IMR-90 (cell line): ENCODE measurements around the gene PRCP. TPM values are rescaled to one million over a fixed set of nuclear protein-coding genes. Genes with fewer than 3 reads are reported as not detected.

Source experiments
- ATAC-seq: fragments of 200-7000 bp; cut with Tn5 transposase; 2 replicates; pipeline ENCODE4 v1.9.1; 2020; ENCODE audit warnings: low read depth, mild to moderate bottlenecking, moderate library complexity
- BruUV-seq: library from RNA; stranded (reverse); fragments of 400-500 nt; replicated peaks from 2 replicates; lab custom pipeline; 2021; lab: Mats Ljungman, UMichigan
- CTCF ChIA-PET: fragments of 300-600 bp; formaldehyde crosslinking; extraction: SDS; loops from one replicate; lab custom pipeline; 2021; ENCODE audit warnings: antibody characterized with exemption; lab: Yijun Ruan, JAX
- POLR2A ChIA-PET: fragments of 300-600 bp; sonication (Branson Sonifier 250); formaldehyde crosslinking; loops from one replicate; lab custom pipeline; 2022; ENCODE audit warnings: antibody characterized with exemption; ENCODE audit not compliant: unreplicated experiment; lab: Charles Lee
- DNase-seq: peaks from one replicate; pipeline ENCODE4 v3.0.0; 2013
- H2AFZ ChIP-seq: replicated peaks from 2 replicates; pipeline ENCODE3; 2013; ENCODE audit warnings: low read length, mild to moderate bottlenecking; ENCODE audit not compliant: poor library complexity
- H2AK5ac ChIP-seq: 2 replicates; pipeline ENCODE4 v1.6.1; 2013; ENCODE audit warnings: low read depth, low read length, inconsistent platforms
- H2AK9ac ChIP-seq: replicated peaks from 2 replicates; pipeline ENCODE3; 2013; ENCODE audit warnings: mild to moderate bottlenecking, low read depth, low read length, moderate library complexity; ENCODE audit not compliant: poor library complexity
- H2BK120ac ChIP-seq: 2 replicates; pipeline ENCODE4 v1.6.1; 2013; ENCODE audit warnings: low read depth, low read length, inconsistent platforms
- H2BK15ac ChIP-seq: 3 replicates; pipeline ENCODE4 v1.6.1; 2013; ENCODE audit warnings: low read depth, low read length, inconsistent platforms
- H2BK20ac ChIP-seq: 2 replicates; pipeline ENCODE4 v1.6.1; 2013; ENCODE audit warnings: low read depth, mild to moderate bottlenecking, inconsistent platforms, low read length, moderate library complexity
- H2BK5ac ChIP-seq: 2 replicates; pipeline ENCODE4 v1.6.1; 2013; ENCODE audit warnings: mild to moderate bottlenecking, low read depth, low read length, inconsistent platforms; ENCODE audit not compliant: poor library complexity, severe bottlenecking
- H3K14ac ChIP-seq: replicated peaks from 2 replicates; pipeline ENCODE4 v1.6.1; 2013; ENCODE audit warnings: low read depth, low read length, inconsistent platforms
- H3K18ac ChIP-seq: 2 replicates; pipeline ENCODE4 v1.6.1; 2013; ENCODE audit warnings: low read depth, low read length, control low read depth
- H3K23ac ChIP-seq: 2 replicates; pipeline ENCODE4 v1.6.1; 2013; ENCODE audit warnings: low read depth, low read length, inconsistent platforms
- H3K27ac ChIP-seq: 2 replicates; pipeline ENCODE4 v1.5.1; 2013; ENCODE audit warnings: mild to moderate bottlenecking, control low read depth, low read length; ENCODE audit not compliant: insufficient read depth
- H3K27me3 ChIP-seq: 2 replicates; pipeline ENCODE4 v1.6.1; 2013; ENCODE audit warnings: low read length; ENCODE audit not compliant: control insufficient read depth, insufficient read depth
- H3K36me3 ChIP-seq: 2 replicates; pipeline ENCODE4 v1.6.1; 2013; ENCODE audit warnings: low read length, mixed read lengths; ENCODE audit not compliant: control insufficient read depth, insufficient read depth
- H3K4ac ChIP-seq: 2 replicates; pipeline ENCODE4 v1.6.1; 2013; ENCODE audit warnings: low read depth, low read length, inconsistent platforms
- H3K4me1 ChIP-seq: 2 replicates; pipeline ENCODE4 v1.6.1; 2013; ENCODE audit warnings: low read length, mixed read lengths; ENCODE audit not compliant: control insufficient read depth, insufficient read depth
- H3K4me2 ChIP-seq: 2 replicates; pipeline ENCODE4 v1.6.1; 2013; ENCODE audit warnings: low read depth, mild to moderate bottlenecking, control low read depth, low read length, moderate library complexity
- H3K4me3 ChIP-seq: 2 replicates; pipeline ENCODE4 v1.5.1; 2013; ENCODE audit warnings: low read depth, mild to moderate bottlenecking, control low read depth, low read length, moderate library complexity; ENCODE audit not compliant: insufficient read depth
- H3K56ac ChIP-seq: 2 replicates; pipeline ENCODE4 v1.6.1; 2013; ENCODE audit warnings: low read length, inconsistent platforms; ENCODE audit not compliant: insufficient read depth; ENCODE audit errors: extremely low read depth
- H3K79me1 ChIP-seq, 2 experiments: 2 replicates each; pipeline ENCODE4 v1.6.1; 2013; ENCODE audit warnings: low read length in 2 of 2, inconsistent platforms in 1 of 2, low read depth in 1 of 2
- H3K9ac ChIP-seq: 2 replicates; pipeline ENCODE4 v1.6.1; 2013; ENCODE audit warnings: low read depth, low read length, control low read depth
- H3K9me1 ChIP-seq: 2 replicates; pipeline ENCODE4 v1.6.1; 2013; ENCODE audit warnings: low read length, inconsistent platforms; ENCODE audit not compliant: insufficient read depth
- H3K9me3 ChIP-seq: 2 replicates; pipeline ENCODE4 v1.6.1; 2013; ENCODE audit warnings: low read length; ENCODE audit not compliant: control insufficient read depth, insufficient read depth
- H4K20me1 ChIP-seq: 2 replicates; pipeline ENCODE4 v1.6.1; 2013; ENCODE audit warnings: low read length, inconsistent platforms; ENCODE audit not compliant: insufficient read depth
- H4K5ac ChIP-seq: 2 replicates; pipeline ENCODE4 v1.6.1; 2013; ENCODE audit warnings: mild to moderate bottlenecking, low read depth, low read length, control low read depth
- H4K8ac ChIP-seq, 2 experiments: 2 replicates each; pipeline ENCODE4 v1.6.1; 2013; ENCODE audit warnings: low read depth in 2 of 2, low read length in 2 of 2, control low read depth in 1 of 2, inconsistent platforms in 1 of 2
- H4K91ac ChIP-seq: 2 replicates; pipeline ENCODE4 v1.6.1; 2013; ENCODE audit warnings: low read depth, low read length, inconsistent platforms; ENCODE audit not compliant: insufficient read depth
- BHLHE40 ChIP-seq: fragments of 150-350 bp; IDR thresholded peaks from 2 replicates; pipeline ENCODE4 v1.6.1; 2016; ENCODE audit warnings: mild to moderate bottlenecking, low read depth, low read length
- CTCF ChIP-seq: conservative IDR thresholded peaks from 2 replicates; pipeline ENCODE4 v1.5.1; 2012; ENCODE audit warnings: mild to moderate bottlenecking, low read depth, low read length, improper control_type of control experiment
- ELK1 ChIP-seq: fragments of 150-350 bp; IDR thresholded peaks from 2 replicates; pipeline ENCODE4 v1.6.1; 2016; ENCODE audit warnings: low read depth, mild to moderate bottlenecking, low read length, moderate library complexity, borderline replicate concordance
- MAFK ChIP-seq: IDR thresholded peaks from 2 replicates; pipeline ENCODE4 v1.6.1; 2012; ENCODE audit warnings: low read depth, low read length, improper control_type of control experiment
- MXI1 ChIP-seq: IDR thresholded peaks from 2 replicates; pipeline ENCODE4 v1.6.1; 2012; ENCODE audit warnings: low read depth, mild to moderate bottlenecking, low read length, moderate library complexity, borderline replicate concordance
- NFE2L2 ChIP-seq: fragments of 150-350 bp; IDR thresholded peaks from 2 replicates; pipeline ENCODE4 v1.6.1; 2016; ENCODE audit warnings: low read depth, mild to moderate bottlenecking, low read length
- RCOR1 ChIP-seq: IDR thresholded peaks from 2 replicates; pipeline ENCODE4 v1.6.1; 2012; ENCODE audit warnings: mild to moderate bottlenecking, low read length, improper control_type of control experiment; ENCODE audit not compliant: insufficient replicate concordance
- RFX5 ChIP-seq: IDR thresholded peaks from 2 replicates; pipeline ENCODE4 v1.8.0; 2012; ENCODE audit warnings: low read depth, mild to moderate bottlenecking, low read length, moderate library complexity
- SMC3 ChIP-seq: fragments of 150-350 bp; IDR thresholded peaks from 2 replicates; pipeline ENCODE4 v1.6.1; 2016; ENCODE audit warnings: low read depth, mild to moderate bottlenecking, antibody characterized with exemption, low read length, moderate library complexity
- WGBS, 2 experiments: methylation state at CpG; one replicate each; pipeline versions ENCODE4 v1.1.5 to v1.1.7; 2013; ENCODE audit warnings: missing lambda C conversion rate in 2 of 2; ENCODE audit not compliant: insufficient read length in 1 of 2; ENCODE audit errors: extremely low coverage in 2 of 2; 5-methylcytosine and 5-hydroxymethylcytosine counted together
- dilution Hi-C: fragments of 300-500 bp; cut with HindIII; formaldehyde crosslinking; loops from one replicate; pipeline ENCODE4 v1.14.3; 2018; ENCODE audit warnings: low sequenced_read_pairs; ENCODE audit not compliant: unreplicated experiment
- in situ Hi-C: fragments of 300-500 bp; cut with MboI; formaldehyde crosslinking; loops from 3 replicates; pipeline ENCODE4 v1.14.3; 2019; ENCODE audit warnings: low sequenced_read_pairs, inconsistent platforms, mixed read lengths
- intact Hi-C: fragments of 100-400 bp; cut with micrococcal nuclease; formaldehyde crosslinking; loops from 2 replicates; pipeline ENCODE4 v1.10.0; 2022
- polyA plus RNA-seq, 3 experiments: library from polyadenylated mRNA; depleted of rRNA; stranded (reverse); fragments of >200 nt; gene quantifications; 2 replicates each; pipeline ENCODE4 v1.2.3, GENCODE V29; 2012; ENCODE audit warnings: low replicate concordance in 1 of 3
- total RNA-seq: library from RNA; depleted of rRNA; stranded (reverse); fragments of >200 nt; gene quantifications from 2 replicates; pipeline ENCODE4 v1.2.3, GENCODE V29; 2012

The PRCP gene
- total and polyA plus RNA-seq, 2 of the 4 experiments (the other 2 are of a cell fraction) = 31.7 to 64.9 TPM

GRCh38 chr11:82944198-82944597, 44.0 kb upstream of the PRCP start:
- no peaks in the 10 kb centered on the region for H3K27me3 ChIP-seq
- H3K27ac ChIP-seq = no peak overlapping the region
- no peak for DNase-seq
- no peak overlapping the region for H3K9ac ChIP-seq
- peaks cover 2% of the 10 kb centered on the region; the same call in 1 of the 2 replicates for H3K9me3 ChIP-seq
- H4K5ac ChIP-seq = no peak overlapping the region
- in situ Hi-C loops (no loop called here), intact Hi-C loops (no loop called here), dilution Hi-C loops (no loop called here)
- H2BK15ac ChIP-seq = no peak overlapping the region
- ATAC-seq = no peak
- ChIA-PET POLR2A (no interaction called here), CTCF (interaction anchor here (1.3 kb wide), 1 partner anchor 10 kb away, joined by 3 read pairs; no protein-coding TSS in a partner anchor)
- no TSS peak for BruUV-seq
- TF ChIP-seq RCOR1 (no peak), CTCF (no peak), SMC3 (no peak), BHLHE40 (no peak), MXI1 (no peak), NFE2L2 (no peak), ELK1 (no peak), RFX5 (no peak), MAFK (no peak)
- H3K4me2 ChIP-seq = no peak overlapping the region
- WGBS, 2 experiments = 67% methylated on average over 1 of the region's 2 CpGs; no CpG with 5 or more reads in 1 of the 2 experiments
- no peak overlapping the region for H4K91ac ChIP-seq
- H2AK5ac ChIP-seq = no peak overlapping the region
- no peaks in the 10 kb centered on the region for H3K36me3 ChIP-seq
- H3K4me3 ChIP-seq = no peak overlapping the region
- H3K79me1 ChIP-seq = no peaks in the 10 kb centered on the region
- no peak overlapping the region for H3K56ac ChIP-seq
- no peaks in the 10 kb centered on the region for H3K4me1 ChIP-seq
- no peak overlapping the region for H3K4ac ChIP-seq
- H2BK5ac ChIP-seq = no peak overlapping the region
- no peak overlapping the region for H3K23ac ChIP-seq
- no peak overlapping the region for H2BK120ac ChIP-seq
- H2AK9ac ChIP-seq = no peak overlapping the region
- no peak overlapping the region for H4K8ac ChIP-seq
- no peak overlapping the region for H3K18ac ChIP-seq
- peaks cover 3% of the 10 kb centered on the region; the same call in 1 of the 2 replicates for H3K9me1 ChIP-seq
- no peak overlapping the region for H2BK20ac ChIP-seq
- H3K14ac ChIP-seq = no peak overlapping the region
- H4K20me1 ChIP-seq = no peaks in the 10 kb centered on the region
- no peak overlapping the region for H2AFZ ChIP-seq
